ENCODE data around the gene IZUMO4.

DNA sequence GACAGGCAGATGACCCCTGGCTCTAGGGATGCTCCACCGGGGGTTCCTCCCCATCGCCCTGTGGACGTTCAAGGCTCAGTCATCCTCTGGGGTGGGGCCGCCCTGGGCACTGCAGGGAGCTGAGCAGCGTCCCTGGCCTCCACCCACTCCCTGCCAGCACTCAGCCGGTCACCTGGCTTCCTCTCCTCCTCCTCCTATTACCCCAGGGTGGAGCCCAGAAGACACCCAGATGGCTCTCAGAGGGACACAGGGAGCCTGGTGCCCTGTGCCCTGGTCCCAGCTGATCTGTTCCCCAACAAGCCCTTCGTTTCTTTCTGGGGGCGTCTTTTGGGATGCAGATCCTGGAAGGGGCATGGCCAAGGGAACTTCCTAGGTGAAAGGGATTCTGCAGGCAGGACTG is 42.0 kb upstream of the IZUMO4 start:
- TF ChIP-seq POLR2AphosphoS5 (IDR thresholded peaks at IDR 0.05) (no peak), CTCF (IDR thresholded peaks at IDR 0.05) (no peak), POLR2A (IDR thresholded peaks at IDR 0.05) (no peak)
